HCT116 (cell line): ENCODE measurements around the gene DDR1. TPM values are rescaled to one million over a fixed set of nuclear protein-coding genes. Genes with fewer than 3 reads are reported as not detected.

ENCODE experiments used
- ATAC-seq: fragments of 200-7000 bp; cut with Tn5 transposase; 2 replicates; pipeline ENCODE4 v1.9.1; 2020; ENCODE audit warnings: mild to moderate bottlenecking, moderate library complexity
- BruUV-seq: library from RNA; stranded (reverse); fragments of 400-500 nt; replicated peaks from 2 replicates; lab custom pipeline; 2021; lab: Mats Ljungman, UMichigan
- CTCF ChIA-PET: fragments of 300-600 bp; sonication (Branson Sonifier 250); formaldehyde crosslinking; loops from one replicate; lab custom pipeline; 2021; ENCODE audit warnings: antibody characterized with exemption; lab: Charles Lee
- POLR2A ChIA-PET: fragments of 300-600, 350-600 bp; sonication (Branson Sonifier 250); formaldehyde crosslinking; loops from one replicate; lab custom pipeline; 2021; ENCODE audit warnings: antibody characterized with exemption; lab: Charles Lee
- RAD21 ChIA-PET, 2 experiments: fragments of 300-600 bp; sonication (Branson Sonifier 250); formaldehyde crosslinking; loops; one replicate each; lab custom pipeline; 2023; ENCODE audit warnings: low total read pairs in 2 of 2; ENCODE audit not compliant: uncharacterized antibody in 2 of 2, unreplicated experiment in 2 of 2, low non-redundant PET in 1 of 2; lab: Charles Lee
- DNase-seq: peaks from one replicate; pipeline ENCODE4 v3.0.0-alpha.2; 2010; ENCODE audit warnings: low read depth, low spot score
- H2AFZ ChIP-seq: fragments of 200-600 bp; shearing (Covaris generic), sonication (generic); 2 replicates; pipeline ENCODE4 v1.6.1; 2017; ENCODE audit warnings: low read depth, mixed run types, mixed read lengths, antibody characterized with exemption, low read length; ENCODE audit not compliant: poor library complexity, severe bottlenecking
- H3K27ac ChIP-seq: 2 replicates; pipeline ENCODE4 v1.5.1; 2012; ENCODE audit warnings: low read depth, low read length
- H3K27me3 ChIP-seq: fragments of 200-600 bp; sonication (generic); 2 replicates; pipeline ENCODE4 v1.6.1; 2016; ENCODE audit warnings: mixed run types, low read length, mixed read lengths; ENCODE audit not compliant: insufficient read depth
- H3K36me3 ChIP-seq, 2 experiments: fragments of 200-500 bp in 1 of 2; fragments of 200-600 bp in 1 of 2; sonication (Bioruptor generic) in 1 of 2; sonication (generic) in 1 of 2; 2 replicates each; pipeline versions ENCODE4 v1.5.1 to v1.6.1; 2014 to 2016; ENCODE audit warnings: low read length in 2 of 2, inconsistent platforms in 1 of 2, mixed read lengths in 1 of 2, mixed run types in 1 of 2; ENCODE audit not compliant: insufficient read depth in 2 of 2, control insufficient read depth in 1 of 2
- H3K4me1 ChIP-seq, 2 experiments: fragments of 200-600 bp in 1 of 2; sonication (generic) in 1 of 2; 2 replicates each; pipeline versions ENCODE4 v1.5.1 to v1.6.1; 2012 to 2017; ENCODE audit warnings: low read length in 2 of 2, inconsistent platforms in 1 of 2, mild to moderate bottlenecking in 1 of 2, mixed read lengths in 1 of 2, mixed run types in 1 of 2, moderate library complexity in 1 of 2; ENCODE audit not compliant: insufficient read depth in 2 of 2, control insufficient read depth in 1 of 2
- H3K4me2 ChIP-seq: fragments of 200-600 bp; sonication (generic); 2 replicates; pipeline ENCODE4 v1.6.1; 2017; ENCODE audit warnings: mixed run types, low read length, mixed read lengths
- H3K4me3 ChIP-seq, 2 experiments: fragments of 200-600 bp in 1 of 2; sonication (generic) in 1 of 2; replicated peaks in 1 of 2; 2 replicates each; pipeline ENCODE4 v1.5.1; 2011 to 2016; ENCODE audit warnings: low read length in 2 of 2, control low read depth in 1 of 2, low read depth in 1 of 2, mild to moderate bottlenecking in 1 of 2, mixed read lengths in 1 of 2, mixed run types in 1 of 2
- H3K79me2 ChIP-seq: fragments of 200-600 bp; sonication (generic); 2 replicates; pipeline ENCODE4 v1.6.1; 2017; ENCODE audit warnings: mild to moderate bottlenecking, mixed run types, low read length, moderate library complexity, mixed read lengths; ENCODE audit not compliant: insufficient read depth
- H3K9ac ChIP-seq: fragments of 200-600 bp; sonication (generic); 2 replicates; pipeline ENCODE4 v1.6.1; 2016; ENCODE audit warnings: low read length, mixed read lengths
- H3K9me2 ChIP-seq: fragments of 200-600 bp; sonication (generic), shearing (Covaris generic); 2 replicates; pipeline ENCODE4 v1.6.1; 2017; ENCODE audit warnings: mixed run types, mild to moderate bottlenecking, moderate library complexity; ENCODE audit not compliant: insufficient read depth
- H3K9me3 ChIP-seq, 2 experiments: fragments of 200-500 bp in 1 of 2; fragments of 200-600 bp in 1 of 2; sonication (Bioruptor generic) in 1 of 2; sonication (generic) in 1 of 2; 2 replicates each; pipeline ENCODE4 v1.6.1; 2014 to 2017; ENCODE audit warnings: low read length in 2 of 2, mixed read lengths in 2 of 2, inconsistent platforms in 1 of 2, low read depth in 1 of 2, mild to moderate bottlenecking in 1 of 2, mixed run types in 1 of 2, moderate library complexity in 1 of 2; ENCODE audit not compliant: control insufficient read depth in 1 of 2, insufficient read depth in 1 of 2
- H4K20me1 ChIP-seq: fragments of 200-600 bp; sonication (generic), shearing (Covaris generic); 2 replicates; pipeline ENCODE4 v1.6.1; 2017; ENCODE audit warnings: mixed run types, mild to moderate bottlenecking, moderate library complexity; ENCODE audit not compliant: insufficient read depth
- CBX3 ChIP-seq: IDR thresholded peaks from 2 replicates; pipeline ENCODE4 v1.6.1; 2012; ENCODE audit warnings: low read depth
- EGR1 ChIP-seq: IDR thresholded peaks from 2 replicates; pipeline ENCODE4 v1.6.1; 2012; ENCODE audit warnings: low read depth
- RAD21 ChIP-seq: IDR thresholded peaks from 2 replicates; pipeline ENCODE4 v1.6.1; 2012; ENCODE audit warnings: low read depth, mild to moderate bottlenecking
- REST ChIP-seq: IDR thresholded peaks from 2 replicates; pipeline ENCODE4 v1.6.1; 2012; ENCODE audit warnings: low read depth
- TCF7L2 ChIP-seq: IDR thresholded peaks from 2 replicates; pipeline ENCODE4 v1.7.0; 2011; ENCODE audit warnings: borderline replicate concordance, inconsistent platforms; ENCODE audit not compliant: insufficient read depth, insufficient read length; ENCODE audit errors: extremely low read depth
- intact Hi-C: fragments of 100-400 bp; cut with micrococcal nuclease; formaldehyde crosslinking; loops from 2 replicates; pipeline ENCODE4 v1.10.0; 2022
- microRNA-seq: library from miRNA; unstranded; fragments of <30 nt; microRNA quantifications from one replicate; pipeline ENCODE4, GENCODE V29; 2016; ENCODE audit warnings: borderline number of aligned reads
- total RNA-seq: library from RNA; stranded (reverse); gene quantifications from one replicate; pipeline ENCODE4 v1.2.1, GENCODE V29; 2021; ENCODE audit not compliant: unreplicated experiment

The DDR1 gene
- total RNA-seq, 1 experiment from 2014 or later: 211 TPM

GRCh38 chr6:30948811-30949210, 64.5 kb downstream of the DDR1 start:
- H3K4me3 ChIP-seq: no peak overlapping the region
- H3K27me3 ChIP-seq: no peaks in the 10 kb centered on the region
- no peak overlapping the region for H3K4me2 ChIP-seq
- ChIA-PET RAD21 (no interaction called here), CTCF (no interaction called here), POLR2A (no interaction called here)
- no peaks in the 10 kb centered on the region for H3K9me2 ChIP-seq
- no TSS peak for BruUV-seq
- no peaks in the 10 kb centered on the region for H3K9me3 ChIP-seq
- no peak for ATAC-seq
- H3K9ac ChIP-seq: no peak overlapping the region
- intact Hi-C loops: no loop called here
- no peak for DNase-seq
- no peaks in the 10 kb centered on the region for H3K79me2 ChIP-seq
- TF ChIP-seq TCF7L2 (no peak), EGR1 (no peak), CBX3 (no peak), RAD21 (no peak), REST (no peak)
- H3K27ac ChIP-seq: no peak overlapping the region
- no peaks in the 10 kb centered on the region for H3K4me1 ChIP-seq
- no peak overlapping the region for H2AFZ ChIP-seq
- no peaks in the 10 kb centered on the region for H4K20me1 ChIP-seq
- no peaks in the 10 kb centered on the region for H3K36me3 ChIP-seq

Small RNAs within 50 kb of the gene (microRNA-seq; reads per million reads assigned to microRNA genes)
- gene MIR4640: 2.4 reads per million

Other genes with a start within 250 kb of the DDR1 start
- 34.8 TPM for gene C6orf136, start 237.4 kb upstream of the DDR1 start, total RNA-seq
- gene DHX16, start 211.5 kb upstream of the DDR1 start, total RNA-seq: 46.0 TPM
- gene PPP1R18, start 197.9 kb upstream of the DDR1 start, total RNA-seq: 33.6 TPM
- gene NRM, start 193.5 kb upstream of the DDR1 start, total RNA-seq: 13.6 TPM
- 75.8 TPM for gene MDC1, start 167.2 kb upstream of the DDR1 start, total RNA-seq
- 886 TPM for gene TUBB, start 164.2 kb upstream of the DDR1 start, total RNA-seq
- gene FLOT1, start 141.8 kb upstream of the DDR1 start, total RNA-seq: 117 TPM
- 952 TPM for gene IER3, start 140.0 kb upstream of the DDR1 start, total RNA-seq
- gene GTF2H4, start 23.7 kb downstream of the DDR1 start, total RNA-seq: 59.7 TPM
- gene VARS2, start 29.7 kb downstream of the DDR1 start, total RNA-seq: 39.8 TPM
- not detected for gene SFTA2, start 47.7 kb downstream of the DDR1 start, total RNA-seq
- 0.15 TPM for gene MUCL3, start 56.5 kb downstream of the DDR1 start, total RNA-seq
- gene MUC21, start 99.2 kb downstream of the DDR1 start, total RNA-seq: not detected
- not detected for gene MUC22, start 126.0 kb downstream of the DDR1 start, total RNA-seq
- not detected for gene C6orf15, start 228.1 kb downstream of the DDR1 start, total RNA-seq
- gene PSORS1C1, start 230.3 kb downstream of the DDR1 start, total RNA-seq: 9.8 TPM
- gene CDSN, start 235.9 kb downstream of the DDR1 start, total RNA-seq: 0.12 TPM